Stimulated activated naive B cell treated with anti-CD40 and anti-IgM and Interleukin-4, amounts not matched to agents 10 μg/mL and 1 μg/mL and 100 μg/mL, for 72 hours (primary cell): ENCODE data around the gene SRSF5.
A peak's percentile ranks its signal among the peaks of the same experiment; 100 is the strongest.

ENCODE experiments used
- ATAC-seq, 2 donors: fragments of 150-1000 bp; cut with Tn5 transposase; replicated peaks; 2 replicates each; pipeline ENCODE4 v1.10.0; 2021; ENCODE audit warnings: moderate library complexity in 1 of 2
- DNase-seq: peaks from one replicate; pipeline ENCODE4 v3.0.0; 2021
- H3K27ac Mint-ChIP-seq: one replicate; pipeline ENCODE4 v1.8.0; 2022; ENCODE audit warnings: mild to moderate bottlenecking, mixed read lengths
- H3K27me3 Mint-ChIP-seq, 2 donors: one replicate each; pipeline ENCODE4 v1.8.0; 2022; ENCODE audit warnings: mixed read lengths in 2 of 2
- H3K36me3 Mint-ChIP-seq, 2 donors: one replicate each; pipeline ENCODE4 v1.8.0; 2022; ENCODE audit warnings: mixed read lengths in 2 of 2, mild to moderate bottlenecking in 1 of 2
- H3K4me1 Mint-ChIP-seq, 2 donors: one replicate each; pipeline ENCODE4 v1.8.0; 2022; ENCODE audit warnings: mixed read lengths in 2 of 2, mild to moderate bottlenecking in 1 of 2
- H3K4me3 Mint-ChIP-seq, 2 donors: one replicate each; pipeline ENCODE4 v1.8.0; 2022; ENCODE audit warnings: mild to moderate bottlenecking in 2 of 2, mixed read lengths in 2 of 2, moderate library complexity in 1 of 2
- H3K9me3 Mint-ChIP-seq, 2 donors: one replicate each; pipeline ENCODE4 v1.8.0; 2022; ENCODE audit warnings: mixed read lengths in 2 of 2, mild to moderate bottlenecking in 1 of 2

SRSF5 gene

GRCh38 chr14:69776875-69777453, 10.0 kb downstream of the SRSF5 start:
- Mint-ChIP-seq H3K27ac (no peak overlapping the region), H3K27me3 (no peaks in the 10 kb centered on the region), H3K4me3 (no peak overlapping the region), H3K36me3 (peaks cover 55 to 76% of the 10 kb centered on the region in 2 donors), H3K4me1 (peaks cover 19 to 44% of the 10 kb centered on the region in 2 donors), H3K9me3 (no peaks in the 10 kb centered on the region)
- ATAC-seq, result no peak
- DNase-seq, result no peak

- no peak overlapping the region for H3K4me3 Mint-ChIP-seq
- ATAC-seq, result no peak
- peaks cover 16 to 30% of the 10 kb centered on the region in 2 donors for H3K4me1 Mint-ChIP-seq
- DNase-seq, result no peak
- no peaks in the 10 kb centered on the region for H3K9me3 Mint-ChIP-seq
- peaks cover 39 to 57% of the 10 kb centered on the region in 2 donors for H3K36me3 Mint-ChIP-seq
- no peaks in the 10 kb centered on the region for H3K27me3 Mint-ChIP-seq
- H3K27ac Mint-ChIP-seq, result no peak overlapping the region
Observed at GRCh38 chr14:69779088-69779487, 12.1 kb downstream of the SRSF5 start.

GRCh38 chr14:69780092-69780491, 13.2 kb downstream of the SRSF5 start:
- no peak overlapping the region for H3K27ac Mint-ChIP-seq
- no peaks in the 10 kb centered on the region for H3K9me3 Mint-ChIP-seq
- DNase-seq (no peak), ATAC-seq (no peak)
- peaks cover 34 to 51% of the 10 kb centered on the region in 2 donors for H3K36me3 Mint-ChIP-seq
- no peaks in the 10 kb centered on the region for H3K27me3 Mint-ChIP-seq
- H3K4me1 Mint-ChIP-seq, result peaks cover 16 to 30% of the 10 kb centered on the region in 2 donors
- H3K4me3 Mint-ChIP-seq, result no peak overlapping the region

DNA sequence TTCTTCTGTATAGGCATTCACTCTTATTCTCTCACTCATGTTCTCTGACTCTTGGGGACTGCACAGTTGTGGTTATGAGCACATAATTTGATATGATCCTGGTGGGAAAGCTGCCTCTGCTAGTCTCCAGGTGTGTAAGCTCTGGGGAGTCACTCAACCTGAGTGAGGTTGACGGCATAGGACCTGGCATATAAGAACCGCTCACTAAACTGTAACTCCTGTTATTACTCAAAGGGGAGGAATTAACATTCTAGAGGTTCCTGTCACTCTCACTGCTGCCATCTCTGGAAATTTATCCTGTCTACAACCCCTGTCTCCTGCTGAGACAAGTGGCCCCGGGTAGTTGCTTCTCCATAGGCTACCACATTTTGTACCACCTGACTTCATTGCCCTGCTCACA, 14.0 kb downstream of the SRSF5 start:
- Mint-ChIP-seq H3K27me3 (no peaks in the 10 kb centered on the region), H3K4me3 (no peak overlapping the region), H3K27ac (peak overlapping the region; percentile 37), H3K36me3 (peaks cover 30 to 45% of the 10 kb centered on the region in 2 donors), H3K9me3 (no peaks in the 10 kb centered on the region), H3K4me1 (peaks cover 13 to 24% of the 10 kb centered on the region in 2 donors)
- DNase-seq (no peak), ATAC-seq (peak; percentile 29 to 36)

DNA sequence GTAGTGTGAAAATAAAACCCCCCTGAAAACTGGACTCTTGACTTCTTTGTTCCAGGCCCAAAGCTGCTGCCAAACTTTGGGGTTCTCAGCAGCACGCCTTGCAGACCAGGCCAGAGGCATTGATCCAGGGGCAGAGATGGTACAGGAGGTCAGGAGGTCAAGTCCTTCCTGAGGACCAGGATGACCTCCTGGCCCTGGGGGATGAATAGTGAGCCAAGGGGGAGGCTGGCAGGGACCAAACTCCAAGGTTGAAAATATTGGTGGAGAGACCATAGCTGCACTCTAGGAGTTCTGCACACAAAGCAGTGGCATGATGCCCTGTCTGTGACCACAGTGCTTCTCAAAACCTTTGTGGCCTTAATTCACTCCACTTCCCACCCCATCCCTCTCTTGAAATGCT, 18.0 kb downstream of the SRSF5 start:
- Mint-ChIP-seq H3K4me1 (peaks cover 7 to 11% of the 10 kb centered on the region in 2 donors), H3K9me3 (no peaks in the 10 kb centered on the region), H3K27ac (no peak overlapping the region), H3K27me3 (no peaks in the 10 kb centered on the region), H3K36me3 (peaks cover 17 to 29% of the 10 kb centered on the region in 2 donors), H3K4me3 (no peak overlapping the region)
- no peak for ATAC-seq
- no peak for DNase-seq

GRCh38 chr14:69786603-69787002, 19.7 kb downstream of the SRSF5 start:
- Mint-ChIP-seq H3K36me3 (peaks cover 8 to 19% of the 10 kb centered on the region in 2 donors), H3K4me3 (no peak overlapping the region), H3K27me3 (no peaks in the 10 kb centered on the region), H3K9me3 (no peaks in the 10 kb centered on the region), H3K4me1 (peaks cover 2 to 5% of the 10 kb centered on the region in 2 donors), H3K27ac (no peak overlapping the region)
- no peak for ATAC-seq
- no peak for DNase-seq

DNA sequence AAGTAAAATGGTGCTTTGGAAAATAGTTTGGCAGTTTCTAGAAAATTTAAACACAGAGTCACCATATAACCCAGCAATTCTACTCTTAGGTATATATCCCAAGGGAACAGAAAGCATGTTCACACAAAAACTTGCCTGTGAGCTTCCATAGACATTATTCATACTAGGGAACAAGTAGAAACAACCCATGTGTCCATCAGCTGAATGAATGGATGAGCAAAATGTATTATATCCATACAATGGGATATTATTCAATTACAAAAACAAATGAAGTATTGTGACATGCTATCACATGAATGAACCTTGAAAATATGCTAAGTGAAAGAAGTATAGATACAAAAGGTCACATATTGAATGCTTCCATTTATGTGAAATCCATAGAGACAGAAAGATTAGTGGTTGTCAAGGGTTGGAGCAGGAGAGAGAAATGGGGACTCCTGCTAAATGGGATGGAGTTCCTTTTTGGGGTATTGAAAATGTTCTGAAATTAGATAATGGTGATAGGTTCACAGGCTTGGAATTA, 22.2 kb downstream of the SRSF5 start:
- peaks cover 2 to 5% of the 10 kb centered on the region in 2 donors for H3K4me1 Mint-ChIP-seq
- no peak overlapping the region for H3K27ac Mint-ChIP-seq
- no peak for DNase-seq
- ATAC-seq, result no peak
- peaks cover 8 to 14% of the 10 kb centered on the region in 2 donors for H3K36me3 Mint-ChIP-seq
- no peak overlapping the region for H3K4me3 Mint-ChIP-seq
- H3K27me3 Mint-ChIP-seq, result no peaks in the 10 kb centered on the region
- H3K9me3 Mint-ChIP-seq, result no peaks in the 10 kb centered on the region

DNA sequence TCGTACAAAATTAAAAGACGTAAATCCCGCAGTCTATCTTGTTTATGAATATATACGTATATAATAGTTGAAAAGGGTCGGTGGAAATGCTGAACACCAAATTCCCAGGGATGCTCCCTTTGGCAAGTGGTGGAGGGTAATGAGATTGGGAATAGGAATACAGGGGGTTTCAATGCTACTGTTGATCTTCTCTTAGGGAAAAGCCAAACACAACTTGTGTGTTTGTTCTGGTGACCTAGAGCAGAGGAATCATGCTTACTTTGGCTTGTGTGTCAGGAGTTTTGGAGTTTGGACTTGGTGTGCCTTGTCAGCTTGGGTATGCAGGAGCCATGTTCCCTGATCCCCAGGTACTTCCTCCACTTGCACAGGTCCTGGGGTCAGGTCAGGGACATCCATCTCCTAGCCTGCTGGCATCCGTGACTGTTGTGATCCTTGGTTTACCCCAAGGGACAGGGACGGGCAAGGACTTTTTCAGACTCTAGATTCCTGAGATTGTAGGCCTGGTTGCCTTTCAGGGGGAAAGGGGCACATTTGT, 26.0 kb downstream of the SRSF5 start:
- H3K4me3 Mint-ChIP-seq, result no peak overlapping the region
- H3K27me3 Mint-ChIP-seq, result peaks cover 6 to 13% of the 10 kb centered on the region in 2 donors
- H3K36me3 Mint-ChIP-seq, result peaks cover 8% of the 10 kb centered on the region in 2 donors
- no peaks in the 10 kb centered on the region for H3K9me3 Mint-ChIP-seq
- peaks cover 2 to 5% of the 10 kb centered on the region in 2 donors for H3K4me1 Mint-ChIP-seq
- DNase-seq, result no peak
- H3K27ac Mint-ChIP-seq, result no peak overlapping the region
- ATAC-seq, result no peak

GRCh38 chr14:69794791-69795190, 27.8 kb downstream of the SRSF5 start:
- no peak overlapping the region for H3K27ac Mint-ChIP-seq
- ATAC-seq (no peak), DNase-seq (no peak)
- peaks cover 2 to 5% of the 10 kb centered on the region in 2 donors for H3K4me1 Mint-ChIP-seq
- peaks cover 6 to 25% of the 10 kb centered on the region in 2 donors for H3K27me3 Mint-ChIP-seq
- no peaks in the 10 kb centered on the region for H3K9me3 Mint-ChIP-seq
- no peak overlapping the region for H3K4me3 Mint-ChIP-seq
- peaks cover 10% of the 10 kb centered on the region in 2 donors for H3K36me3 Mint-ChIP-seq

DNA sequence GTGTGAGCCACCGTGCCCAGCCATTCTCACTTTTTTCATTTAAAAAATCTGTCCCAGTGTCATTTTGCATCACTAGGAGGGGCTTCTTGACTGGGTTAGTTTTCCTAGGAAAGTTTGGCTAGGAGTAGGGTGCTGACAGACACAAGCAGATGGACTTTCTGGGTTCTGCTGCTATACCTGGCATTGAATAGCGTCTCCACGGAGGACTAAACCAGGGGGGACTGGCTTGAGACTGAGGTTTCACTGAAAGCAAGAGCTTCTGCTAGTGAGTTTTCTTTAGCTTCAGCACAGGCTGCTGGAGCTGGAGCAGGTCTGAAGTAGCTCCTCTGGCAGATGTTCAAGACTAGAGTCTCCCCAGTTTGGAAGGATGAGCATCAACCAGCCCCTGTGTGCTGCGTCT, 28.7 kb downstream of the SRSF5 start:
- Mint-ChIP-seq H3K4me1 (peaks cover under 1 to 5% of the 10 kb centered on the region in 2 donors), H3K27ac (no peak overlapping the region), H3K27me3 (peaks cover 9 to 28% of the 10 kb centered on the region in 2 donors), H3K36me3 (peaks cover 10% of the 10 kb centered on the region in 2 donors), H3K4me3 (no peak overlapping the region), H3K9me3 (peaks cover 0 to under 1% of the 10 kb centered on the region in 2 donors)
- DNase-seq, result no peak
- no peak for ATAC-seq

- no peaks in the 10 kb centered on the region for H3K4me1 Mint-ChIP-seq
- H3K27me3 Mint-ChIP-seq, result peaks cover 12 to 38% of the 10 kb centered on the region in 2 donors
- ATAC-seq (no peak), DNase-seq (no peak)
- peaks cover 10 to 12% of the 10 kb centered on the region in 2 donors for H3K36me3 Mint-ChIP-seq
- H3K4me3 Mint-ChIP-seq, result no peak within 1 kb of the TSS
- H3K27ac Mint-ChIP-seq, result no peak within 1 kb of the TSS
- H3K9me3 Mint-ChIP-seq, result peaks cover 0 to 3% of the 10 kb centered on the region in 2 donors
Observed at GRCh38 chr14:69796797-69797500, 30.0 kb downstream of the SRSF5 start, which contains the start of gene SLC10A1. Gene SLC10A1 (minus strand): TSS chr14:69797241. CDS start chr14:69797155, 86 bp downstream.

DNA sequence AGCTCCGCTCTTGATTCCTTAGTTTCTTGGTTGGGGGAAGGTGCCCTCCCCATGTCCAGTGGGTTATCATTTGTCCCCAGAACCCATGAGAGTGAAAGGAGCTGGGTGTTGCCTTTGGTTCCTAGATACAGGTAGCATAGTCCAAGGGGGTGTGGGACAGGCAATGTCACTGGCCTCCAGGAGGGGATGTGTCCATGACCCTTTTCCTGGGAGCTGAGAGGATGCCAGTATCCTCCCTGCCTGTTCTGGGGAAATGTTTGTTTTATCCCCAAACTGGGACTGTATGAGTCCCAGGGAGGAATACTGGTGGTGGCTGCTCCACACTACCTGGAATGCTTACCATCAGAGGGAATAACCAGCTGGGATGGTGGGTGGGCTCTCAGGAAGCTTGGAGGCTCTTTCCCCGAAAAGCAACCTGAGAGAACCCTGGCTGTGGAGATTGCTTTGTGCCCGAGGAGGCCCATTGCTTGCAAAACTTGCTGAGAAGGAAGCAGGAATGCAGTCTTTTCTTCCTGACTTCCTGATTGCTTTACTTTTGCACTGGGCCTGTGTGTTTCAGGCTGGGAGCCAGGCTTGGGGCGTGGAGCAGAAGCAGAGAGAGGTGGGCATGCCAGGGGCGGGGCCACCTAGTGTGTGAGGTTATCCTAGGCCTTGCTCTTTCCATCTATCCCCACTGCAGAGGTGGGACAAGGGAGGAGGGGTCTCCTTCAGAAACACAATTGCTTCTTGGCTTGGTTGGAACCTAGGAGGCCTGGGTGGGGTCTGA, 30.8 kb downstream of the SRSF5 start:
- H3K27me3 Mint-ChIP-seq, result peaks cover 12 to 38% of the 10 kb centered on the region in 2 donors
- no peaks in the 10 kb centered on the region for H3K4me1 Mint-ChIP-seq
- H3K36me3 Mint-ChIP-seq, result peaks cover 10 to 12% of the 10 kb centered on the region in 2 donors
- ATAC-seq (no peak), DNase-seq (no peak)
- no peak overlapping the region for H3K27ac Mint-ChIP-seq
- peaks cover 0 to 3% of the 10 kb centered on the region in 2 donors for H3K9me3 Mint-ChIP-seq
- H3K4me3 Mint-ChIP-seq, result no peak overlapping the region

GRCh38 chr14:69798339-69798735, 31.4 kb downstream of the SRSF5 start:
- H3K27ac Mint-ChIP-seq, result no peak overlapping the region
- H3K4me1 Mint-ChIP-seq, result no peaks in the 10 kb centered on the region
- ATAC-seq, result no peak
- H3K9me3 Mint-ChIP-seq, result peaks cover 0 to 3% of the 10 kb centered on the region in 2 donors
- no peak for DNase-seq
- H3K4me3 Mint-ChIP-seq, result no peak overlapping the region
- peaks cover 12 to 38% of the 10 kb centered on the region in 2 donors for H3K27me3 Mint-ChIP-seq
- H3K36me3 Mint-ChIP-seq, result peaks cover 10 to 12% of the 10 kb centered on the region in 2 donors

- H3K4me1 Mint-ChIP-seq, result no peaks in the 10 kb centered on the region
- no peak overlapping the region for H3K27ac Mint-ChIP-seq
- H3K4me3 Mint-ChIP-seq, result no peak overlapping the region
- peaks cover 0 to 3% of the 10 kb centered on the region in 2 donors for H3K9me3 Mint-ChIP-seq
- DNase-seq (no peak), ATAC-seq (no peak)
- H3K27me3 Mint-ChIP-seq, result peaks cover 7 to 20% of the 10 kb centered on the region in 2 donors
- peaks cover 3 to 4% of the 10 kb centered on the region in 2 donors for H3K36me3 Mint-ChIP-seq
Observed at GRCh38 chr14:69803753-69804152, 36.8 kb downstream of the SRSF5 start.
